ENCODE measurements around the gene FANCC. TPM values are rescaled to one million over a fixed set of nuclear protein-coding genes. Genes with fewer than 3 reads are reported as not detected.

Gene FANCC
- total RNA-seq, 1 donor from 2014 or later: 7.9 TPM

GRCh38 chr9:95283673-95284072 lies 33.8 kb downstream of the FANCC start:
- H3K4me1 Mint-ChIP-seq (ENCODE audit: low read depth, unreplicated experiment): peaks cover 11% of the 10 kb centered on the region
- no peak for DNase-seq (ENCODE audit: low read depth)
- Histone ChIP-seq H3K36me3 (ENCODE audit: insufficient read depth, low read length) (no peaks in the 10 kb centered on the region), H4K20me1 (ENCODE audit: insufficient read depth, low read length) (no peaks in the 10 kb centered on the region), H3K27ac (ENCODE audit: low read depth, low read length) (no peak overlapping the region), H3K4me2 (ENCODE audit: low read length) (no peak overlapping the region), H2AFZ (ENCODE audit: low read depth, low read length) (no peak overlapping the region), H3K9ac (ENCODE audit: low read length) (no peak overlapping the region), H3K4me3 (ENCODE audit: insufficient read depth, low read depth, low read length) (no peak overlapping the region), H3K4me1 (ENCODE audit: insufficient read depth, low read length) (no peaks in the 10 kb centered on the region), H3K27me3 (ENCODE audit: insufficient read depth, low read length) (no peaks in the 10 kb centered on the region), H3K79me2 (ENCODE audit: insufficient read depth, low read length) (peaks cover 1% of the 10 kb centered on the region), H3K9me3 (ENCODE audit: insufficient read depth, low read depth, low read length) (no peaks in the 10 kb centered on the region)
- peaks cover 2% of the 10 kb centered on the region for H3K9me3 Mint-ChIP-seq (ENCODE audit: unreplicated experiment)
- H3K27ac Mint-ChIP-seq (ENCODE audit: unreplicated experiment): no peak overlapping the region
- H3K36me3 Mint-ChIP-seq (ENCODE audit: low read depth, unreplicated experiment): no peaks in the 10 kb centered on the region
- no peak for FAIRE-seq
- TF ChIP-seq EZH2 (IDR thresholded peaks at IDR 0.05; ENCODE audit: insufficient read depth, low read length) (no peak), CTCF (IDR thresholded peaks at IDR 0.05; ENCODE audit: insufficient read depth, low read depth, low read length) (no peak)
- H3K27me3 Mint-ChIP-seq (ENCODE audit: low read depth, unreplicated experiment): no peaks in the 10 kb centered on the region
- no peak overlapping the region for H3K4me3 Mint-ChIP-seq (ENCODE audit: unreplicated experiment)

GRCh38 chr9:95282332-95282731 lies 35.2 kb downstream of the FANCC start:
- Histone ChIP-seq H4K20me1 (ENCODE audit: insufficient read depth, low read length) (no peaks in the 10 kb centered on the region), H3K9me3 (ENCODE audit: insufficient read depth, low read depth, low read length) (no peaks in the 10 kb centered on the region), H3K79me2 (ENCODE audit: insufficient read depth, low read length) (no peaks in the 10 kb centered on the region), H3K27me3 (ENCODE audit: insufficient read depth, low read length) (no peaks in the 10 kb centered on the region), H2AFZ (ENCODE audit: low read depth, low read length) (no peak overlapping the region), H3K4me2 (ENCODE audit: low read length) (no peak overlapping the region), H3K9ac (ENCODE audit: low read length) (no peak overlapping the region), H3K4me3 (ENCODE audit: insufficient read depth, low read depth, low read length) (no peak overlapping the region), H3K4me1 (ENCODE audit: insufficient read depth, low read length) (no peaks in the 10 kb centered on the region), H3K36me3 (ENCODE audit: insufficient read depth, low read length) (no peaks in the 10 kb centered on the region), H3K27ac (ENCODE audit: low read depth, low read length) (no peak overlapping the region)
- Mint-ChIP-seq H3K36me3 (ENCODE audit: low read depth, unreplicated experiment) (no peaks in the 10 kb centered on the region), H3K27ac (ENCODE audit: unreplicated experiment) (no peak overlapping the region), H3K4me1 (ENCODE audit: low read depth, unreplicated experiment) (peaks cover 9% of the 10 kb centered on the region), H3K27me3 (ENCODE audit: low read depth, unreplicated experiment) (no peaks in the 10 kb centered on the region), H3K9me3 (ENCODE audit: unreplicated experiment) (peaks cover 2% of the 10 kb centered on the region), H3K4me3 (ENCODE audit: unreplicated experiment) (no peak overlapping the region)
- no peak for TF ChIP-seq CTCF (IDR thresholded peaks at IDR 0.05; ENCODE audit: insufficient read depth, low read depth, low read length)
- TF ChIP-seq EZH2 (IDR thresholded peaks at IDR 0.05; ENCODE audit: insufficient read depth, low read length): no peak
- DNase-seq (ENCODE audit: low read depth) (no peak), FAIRE-seq (no peak)

- FAIRE-seq (no peak), DNase-seq (ENCODE audit: low read depth) (no peak)
- Histone ChIP-seq H3K4me3 (ENCODE audit: insufficient read depth, low read depth, low read length) (no peak overlapping the region), H2AFZ (ENCODE audit: low read depth, low read length) (no peak overlapping the region), H3K36me3 (ENCODE audit: insufficient read depth, low read length) (no peaks in the 10 kb centered on the region), H3K79me2 (ENCODE audit: insufficient read depth, low read length) (no peaks in the 10 kb centered on the region), H3K4me2 (ENCODE audit: low read length) (no peak overlapping the region), H3K9me3 (ENCODE audit: insufficient read depth, low read depth, low read length) (no peaks in the 10 kb centered on the region), H3K4me1 (ENCODE audit: insufficient read depth, low read length) (no peaks in the 10 kb centered on the region), H3K9ac (ENCODE audit: low read length) (no peak overlapping the region), H3K27ac (ENCODE audit: low read depth, low read length) (no peak overlapping the region), H3K27me3 (ENCODE audit: insufficient read depth, low read length) (no peaks in the 10 kb centered on the region), H4K20me1 (ENCODE audit: insufficient read depth, low read length) (peaks cover 7% of the 10 kb centered on the region)
- Mint-ChIP-seq H3K4me1 (ENCODE audit: low read depth, unreplicated experiment) (no peaks in the 10 kb centered on the region), H3K4me3 (ENCODE audit: unreplicated experiment) (no peak overlapping the region), H3K27me3 (ENCODE audit: low read depth, unreplicated experiment) (no peaks in the 10 kb centered on the region), H3K9me3 (ENCODE audit: unreplicated experiment) (peaks cover 2% of the 10 kb centered on the region), H3K27ac (ENCODE audit: unreplicated experiment) (no peak overlapping the region), H3K36me3 (ENCODE audit: low read depth, unreplicated experiment) (no peaks in the 10 kb centered on the region)
- no peak for TF ChIP-seq EZH2 (IDR thresholded peaks at IDR 0.05; ENCODE audit: insufficient read depth, low read length)
- TF ChIP-seq CTCF (IDR thresholded peaks at IDR 0.05; ENCODE audit: insufficient read depth, low read depth, low read length): no peak
Measured at GRCh38 chr9:95280745-95281144, 36.8 kb downstream of the FANCC start.
